GM18499 (cell line): ENCODE results near the gene SUSD6.

Experiments used
- ATAC-seq: cut with Tn5 transposase; IDR thresholded peaks from one replicate; pipeline ENCODE4 v1.9.1; 2021; ENCODE audit warnings: moderate number of reproducible peaks; ENCODE audit not compliant: insufficient read depth, unreplicated experiment

The SUSD6 gene

GRCh38 chr14:69749956-69750355 lies 138.6 kb downstream of the SUSD6 start:
- no peak for ATAC-seq

GRCh38 chr14:69750495-69750894 lies 139.1 kb downstream of the SUSD6 start:
- ATAC-seq: no peak

GRCh38 chr14:69752773-69753172 lies 141.4 kb downstream of the SUSD6 start:
- no peak for ATAC-seq

GRCh38 chr14:69753860-69754259 lies 142.5 kb downstream of the SUSD6 start:
- no peak for ATAC-seq

GRCh38 chr14:69754487-69754886 lies 143.1 kb downstream of the SUSD6 start:
- no peak for ATAC-seq

- ATAC-seq: no peak
These were observed 143.9 kb downstream of the SUSD6 start for GRCh38 chr14:69755296-69755695.

GRCh38 chr14:69755784-69756183 lies 144.4 kb downstream of the SUSD6 start:
- no peak for ATAC-seq

- ATAC-seq: no peak
These were observed 144.9 kb downstream of the SUSD6 start for GRCh38 chr14:69756298-69756697.

GRCh38 chr14:69760810-69761209 lies 149.4 kb downstream of the SUSD6 start:
- ATAC-seq: no peak

- ATAC-seq: no peak
These were observed 152.5 kb downstream of the SUSD6 start for GRCh38 chr14:69763761-69764510.
